IMR-90 (cell line): ENCODE measurements around the gene WEE2. TPM values are rescaled to one million over a fixed set of nuclear protein-coding genes. Genes with fewer than 3 reads are reported as not detected.

Source experiments
- ATAC-seq: fragments of 200-7000 bp; cut with Tn5 transposase; 2 replicates; pipeline ENCODE4 v1.9.1; 2020; ENCODE audit warnings: low read depth, mild to moderate bottlenecking, moderate library complexity
- BruUV-seq: library from RNA; stranded (reverse); fragments of 400-500 nt; replicated peaks from 2 replicates; lab custom pipeline; 2021; lab: Mats Ljungman, UMichigan
- CTCF ChIA-PET: fragments of 300-600 bp; formaldehyde crosslinking; extraction: SDS; loops from one replicate; lab custom pipeline; 2021; ENCODE audit warnings: antibody characterized with exemption; lab: Yijun Ruan, JAX
- POLR2A ChIA-PET: fragments of 300-600 bp; sonication (Branson Sonifier 250); formaldehyde crosslinking; loops from one replicate; lab custom pipeline; 2022; ENCODE audit warnings: antibody characterized with exemption; ENCODE audit not compliant: unreplicated experiment; lab: Charles Lee
- DNase-seq: peaks from one replicate; pipeline ENCODE4 v3.0.0; 2013
- H2AFZ ChIP-seq: replicated peaks from 2 replicates; pipeline ENCODE3; 2013; ENCODE audit warnings: low read length, mild to moderate bottlenecking; ENCODE audit not compliant: poor library complexity
- H2AK5ac ChIP-seq: 2 replicates; pipeline ENCODE4 v1.6.1; 2013; ENCODE audit warnings: low read depth, low read length, inconsistent platforms
- H2AK9ac ChIP-seq: replicated peaks from 2 replicates; pipeline ENCODE3; 2013; ENCODE audit warnings: mild to moderate bottlenecking, low read depth, low read length, moderate library complexity; ENCODE audit not compliant: poor library complexity
- H2BK120ac ChIP-seq: 2 replicates; pipeline ENCODE4 v1.6.1; 2013; ENCODE audit warnings: low read depth, low read length, inconsistent platforms
- H2BK15ac ChIP-seq: 3 replicates; pipeline ENCODE4 v1.6.1; 2013; ENCODE audit warnings: low read depth, low read length, inconsistent platforms
- H2BK20ac ChIP-seq: 2 replicates; pipeline ENCODE4 v1.6.1; 2013; ENCODE audit warnings: low read depth, mild to moderate bottlenecking, inconsistent platforms, low read length, moderate library complexity
- H2BK5ac ChIP-seq: 2 replicates; pipeline ENCODE4 v1.6.1; 2013; ENCODE audit warnings: mild to moderate bottlenecking, low read depth, low read length, inconsistent platforms; ENCODE audit not compliant: poor library complexity, severe bottlenecking
- H3K14ac ChIP-seq: replicated peaks from 2 replicates; pipeline ENCODE4 v1.6.1; 2013; ENCODE audit warnings: low read depth, low read length, inconsistent platforms
- H3K18ac ChIP-seq: 2 replicates; pipeline ENCODE4 v1.6.1; 2013; ENCODE audit warnings: low read depth, low read length, control low read depth
- H3K23ac ChIP-seq: 2 replicates; pipeline ENCODE4 v1.6.1; 2013; ENCODE audit warnings: low read depth, low read length, inconsistent platforms
- H3K27ac ChIP-seq: 2 replicates; pipeline ENCODE4 v1.5.1; 2013; ENCODE audit warnings: mild to moderate bottlenecking, control low read depth, low read length; ENCODE audit not compliant: insufficient read depth
- H3K27me3 ChIP-seq: 2 replicates; pipeline ENCODE4 v1.6.1; 2013; ENCODE audit warnings: low read length; ENCODE audit not compliant: control insufficient read depth, insufficient read depth
- H3K36me3 ChIP-seq: 2 replicates; pipeline ENCODE4 v1.6.1; 2013; ENCODE audit warnings: low read length, mixed read lengths; ENCODE audit not compliant: control insufficient read depth, insufficient read depth
- H3K4ac ChIP-seq: 2 replicates; pipeline ENCODE4 v1.6.1; 2013; ENCODE audit warnings: low read depth, low read length, inconsistent platforms
- H3K4me1 ChIP-seq: 2 replicates; pipeline ENCODE4 v1.6.1; 2013; ENCODE audit warnings: low read length, mixed read lengths; ENCODE audit not compliant: control insufficient read depth, insufficient read depth
- H3K4me2 ChIP-seq: 2 replicates; pipeline ENCODE4 v1.6.1; 2013; ENCODE audit warnings: low read depth, mild to moderate bottlenecking, control low read depth, low read length, moderate library complexity
- H3K4me3 ChIP-seq: 2 replicates; pipeline ENCODE4 v1.5.1; 2013; ENCODE audit warnings: low read depth, mild to moderate bottlenecking, control low read depth, low read length, moderate library complexity; ENCODE audit not compliant: insufficient read depth
- H3K56ac ChIP-seq: 2 replicates; pipeline ENCODE4 v1.6.1; 2013; ENCODE audit warnings: low read length, inconsistent platforms; ENCODE audit not compliant: insufficient read depth; ENCODE audit errors: extremely low read depth
- H3K79me1 ChIP-seq, 2 experiments: 2 replicates each; pipeline ENCODE4 v1.6.1; 2013; ENCODE audit warnings: low read length in 2 of 2, inconsistent platforms in 1 of 2, low read depth in 1 of 2
- H3K9ac ChIP-seq: 2 replicates; pipeline ENCODE4 v1.6.1; 2013; ENCODE audit warnings: low read depth, low read length, control low read depth
- H3K9me1 ChIP-seq: 2 replicates; pipeline ENCODE4 v1.6.1; 2013; ENCODE audit warnings: low read length, inconsistent platforms; ENCODE audit not compliant: insufficient read depth
- H3K9me3 ChIP-seq: 2 replicates; pipeline ENCODE4 v1.6.1; 2013; ENCODE audit warnings: low read length; ENCODE audit not compliant: control insufficient read depth, insufficient read depth
- H4K20me1 ChIP-seq: 2 replicates; pipeline ENCODE4 v1.6.1; 2013; ENCODE audit warnings: low read length, inconsistent platforms; ENCODE audit not compliant: insufficient read depth
- H4K5ac ChIP-seq: 2 replicates; pipeline ENCODE4 v1.6.1; 2013; ENCODE audit warnings: mild to moderate bottlenecking, low read depth, low read length, control low read depth
- H4K8ac ChIP-seq, 2 experiments: 2 replicates each; pipeline ENCODE4 v1.6.1; 2013; ENCODE audit warnings: low read depth in 2 of 2, low read length in 2 of 2, control low read depth in 1 of 2, inconsistent platforms in 1 of 2
- H4K91ac ChIP-seq: 2 replicates; pipeline ENCODE4 v1.6.1; 2013; ENCODE audit warnings: low read depth, low read length, inconsistent platforms; ENCODE audit not compliant: insufficient read depth
- BHLHE40 ChIP-seq: fragments of 150-350 bp; IDR thresholded peaks from 2 replicates; pipeline ENCODE4 v1.6.1; 2016; ENCODE audit warnings: mild to moderate bottlenecking, low read depth, low read length
- CEBPB ChIP-seq: IDR thresholded peaks from 2 replicates; pipeline ENCODE4 v1.6.1; 2012; ENCODE audit warnings: low read depth, low read length, improper control_type of control experiment
- CHD1 ChIP-seq: IDR thresholded peaks from 2 replicates; pipeline ENCODE4 v1.6.1; 2012; ENCODE audit warnings: low read depth, low read length, improper control_type of control experiment
- ELK1 ChIP-seq: fragments of 150-350 bp; IDR thresholded peaks from 2 replicates; pipeline ENCODE4 v1.6.1; 2016; ENCODE audit warnings: low read depth, mild to moderate bottlenecking, low read length, moderate library complexity, borderline replicate concordance
- FOS ChIP-seq: fragments of 150-350 bp; IDR thresholded peaks from 2 replicates; pipeline ENCODE4 v1.6.1; 2016; ENCODE audit warnings: low read depth, low read length
- MAFK ChIP-seq: IDR thresholded peaks from 2 replicates; pipeline ENCODE4 v1.6.1; 2012; ENCODE audit warnings: low read depth, low read length, improper control_type of control experiment
- MAZ ChIP-seq: IDR thresholded peaks from 2 replicates; pipeline ENCODE4 v1.6.1; 2012; ENCODE audit warnings: low read depth, mild to moderate bottlenecking, low read length, improper control_type of control experiment, moderate library complexity, borderline replicate concordance
- MXI1 ChIP-seq: IDR thresholded peaks from 2 replicates; pipeline ENCODE4 v1.6.1; 2012; ENCODE audit warnings: low read depth, mild to moderate bottlenecking, low read length, moderate library complexity, borderline replicate concordance
- NFE2L2 ChIP-seq: fragments of 150-350 bp; IDR thresholded peaks from 2 replicates; pipeline ENCODE4 v1.6.1; 2016; ENCODE audit warnings: low read depth, mild to moderate bottlenecking, low read length
- POLR2A ChIP-seq: IDR thresholded peaks from 2 replicates; pipeline ENCODE4 v1.6.1; 2012; ENCODE audit warnings: mild to moderate bottlenecking, low read depth, low read length
- RAD21 ChIP-seq: IDR thresholded peaks from 2 replicates; pipeline ENCODE4 v1.6.1; 2012; ENCODE audit warnings: low read length, improper control_type of control experiment
- RCOR1 ChIP-seq: IDR thresholded peaks from 2 replicates; pipeline ENCODE4 v1.6.1; 2012; ENCODE audit warnings: mild to moderate bottlenecking, low read length, improper control_type of control experiment; ENCODE audit not compliant: insufficient replicate concordance
- RFX5 ChIP-seq: IDR thresholded peaks from 2 replicates; pipeline ENCODE4 v1.8.0; 2012; ENCODE audit warnings: low read depth, mild to moderate bottlenecking, low read length, moderate library complexity
- SMC3 ChIP-seq: fragments of 150-350 bp; IDR thresholded peaks from 2 replicates; pipeline ENCODE4 v1.6.1; 2016; ENCODE audit warnings: low read depth, mild to moderate bottlenecking, antibody characterized with exemption, low read length, moderate library complexity
- USF2 ChIP-seq: fragments of 150-350 bp; IDR thresholded peaks from 2 replicates; pipeline ENCODE4 v1.6.1; 2017; ENCODE audit warnings: mild to moderate bottlenecking, antibody characterized with exemption, low read length, low read depth
- WGBS, 2 experiments: methylation state at CpG; one replicate each; pipeline versions ENCODE4 v1.1.5 to v1.1.7; 2013; ENCODE audit warnings: missing lambda C conversion rate in 2 of 2; ENCODE audit not compliant: insufficient read length in 1 of 2; ENCODE audit errors: extremely low coverage in 2 of 2; 5-methylcytosine and 5-hydroxymethylcytosine counted together
- dilution Hi-C: fragments of 300-500 bp; cut with HindIII; formaldehyde crosslinking; loops from one replicate; pipeline ENCODE4 v1.14.3; 2018; ENCODE audit warnings: low sequenced_read_pairs; ENCODE audit not compliant: unreplicated experiment
- in situ Hi-C: fragments of 300-500 bp; cut with MboI; formaldehyde crosslinking; loops from 3 replicates; pipeline ENCODE4 v1.14.3; 2019; ENCODE audit warnings: low sequenced_read_pairs, inconsistent platforms, mixed read lengths
- intact Hi-C: fragments of 100-400 bp; cut with micrococcal nuclease; formaldehyde crosslinking; loops from 2 replicates; pipeline ENCODE4 v1.10.0; 2022
- polyA plus RNA-seq, 3 experiments: library from polyadenylated mRNA; depleted of rRNA; stranded (reverse); fragments of >200 nt; gene quantifications; 2 replicates each; pipeline ENCODE4 v1.2.3, GENCODE V29; 2012; ENCODE audit warnings: low replicate concordance in 1 of 3
- total RNA-seq: library from RNA; depleted of rRNA; stranded (reverse); fragments of >200 nt; gene quantifications from 2 replicates; pipeline ENCODE4 v1.2.3, GENCODE V29; 2012

The WEE2 gene
- total and polyA plus RNA-seq, 2 of the 4 experiments (the other 2 are of a cell fraction) = not detected

- Histone ChIP-seq H4K91ac (peak within 1 kb of the TSS; percentile 85), H2AFZ (peak within 1 kb of the TSS; percentile 95), H3K4me3 (peak within 1 kb of the TSS; percentile 65), H3K4me2 (peak within 1 kb of the TSS; percentile 89), H3K23ac (0 out of 2 replicates have a peak within 1 kb of the TSS, but pooled peaks have one; percentile 73), H4K20me1 (no peaks in the 10 kb centered on the region), H3K79me1 (peaks cover 13 to 20% of the 10 kb centered on the region in 2 experiments; a peak in 3 of 4 replicates), H3K27ac (peak within 1 kb of the TSS; percentile 70), H2BK20ac (no peak within 1 kb of the TSS), H2BK15ac (peak within 1 kb of the TSS; percentile 49; the same call in 1 of the 3 replicates), H4K8ac (peak within 1 kb of the TSS; percentile 98 to 99), H3K27me3 (no peaks in the 10 kb centered on the region), H3K18ac (peak within 1 kb of the TSS; percentile 26), H3K36me3 (peaks cover 12% of the 10 kb centered on the region; the same call in 1 of the 2 replicates), H3K9me1 (peaks cover 6% of the 10 kb centered on the region; the same call in 1 of the 2 replicates), H3K9ac (peak within 1 kb of the TSS; percentile 85), H3K4me1 (no peaks in the 10 kb centered on the region; the same call in 1 of the 2 replicates), H2BK5ac (peak within 1 kb of the TSS; percentile 64), H2BK120ac (peak within 1 kb of the TSS; percentile 48), H4K5ac (peak within 1 kb of the TSS; percentile 98), H2AK9ac (peak within 1 kb of the TSS; percentile 86), H3K9me3 (no peaks in the 10 kb centered on the region), H3K14ac (peak within 1 kb of the TSS; percentile 78), H3K56ac (peak within 1 kb of the TSS; percentile 81), H3K4ac (peak within 1 kb of the TSS; percentile 93), H2AK5ac (peak within 1 kb of the TSS; percentile 68)
- BruUV-seq = no TSS peak
- DNase-seq (peak; percentile 96), ATAC-seq (peak; percentile 97)
- ChIA-PET CTCF (interaction anchor here (0.5 to 2.4 kb wide), 9 partner anchors 16 to 1215 kb away, joined by 3 to 7 read pairs (median 3); no protein-coding TSS in a partner anchor), POLR2A (interaction anchor here (1.6 kb wide), 1 partner anchor 19 kb away, joined by 3 read pairs; no protein-coding TSS in a partner anchor)
- in situ Hi-C loops = no loop called here
- dilution Hi-C loops = no loop called here
- WGBS, 2 experiments = 1% methylated on average over 29 of the region's 46 CpGs; no CpG with 5 or more reads in 1 of the 2 experiments
- intact Hi-C loops = loop anchor here (1.0 to 10.0 kb wide), 4 partner anchors 35 to 724 kb away; partner anchors contain the start of genes DENND11 and MRPS33
- TF ChIP-seq FOS (no peak), POLR2A (peak; percentile 88), RFX5 (no peak), RAD21 (peak; percentile 36), RCOR1 (peak; percentile 84), SMC3 (no peak; the same call in none of the 2 replicates), ELK1 (no peak), BHLHE40 (no peak), CHD1 (peak; percentile 47; the same call in 1 of the 2 replicates), NFE2L2 (no peak), CEBPB (peak; percentile 39; the same call in 1 of the 2 replicates), MAFK (peak; percentile 7; the same call in 1 of the 2 replicates), USF2 (no peak), MXI1 (peak; percentile 43), MAZ (peak; percentile 70; the same call in 1 of the 2 replicates)
Measured at GRCh38 chr7:141737836-141738591, 29.9 kb downstream of the WEE2 start, which contains the start of gene SSBP1. TSS of gene SSBP1 (plus strand) at chr7:141738358. CDS start at chr7:141739167, 809 bp downstream.
